Subcutaneous abdominal adipose tissue (tissue), 5 donors: ENCODE data around the gene OSBPL7.

Experiments used
- H3K27ac ChIP-seq: one replicate; pipeline ENCODE4 v1.7.0; 2013; ENCODE audit warnings: low read depth, mild to moderate bottlenecking, inconsistent platforms, low read length, moderate library complexity
- H3K27me3 ChIP-seq, 5 donors: one replicate each; pipeline ENCODE4 v1.7.0; 2013; ENCODE audit warnings: low read length in 5 of 5, inconsistent platforms in 1 of 5; ENCODE audit not compliant: control insufficient read depth in 5 of 5, insufficient read depth in 4 of 5
- H3K36me3 ChIP-seq, 5 donors: one replicate each; pipeline ENCODE4 v1.7.0; 2013; ENCODE audit warnings: low read length in 5 of 5; ENCODE audit not compliant: control insufficient read depth in 5 of 5, insufficient read depth in 5 of 5
- H3K4me1 ChIP-seq, 5 donors: one replicate each; pipeline ENCODE4 v1.7.0; 2013; ENCODE audit warnings: low read length in 5 of 5, mild to moderate bottlenecking in 3 of 5, moderate library complexity in 1 of 5; ENCODE audit not compliant: control insufficient read depth in 5 of 5, insufficient read depth in 5 of 5
- H3K4me3 ChIP-seq, 5 donors: one replicate each; pipeline ENCODE4 v1.7.0; 2013; ENCODE audit warnings: low read length in 5 of 5, low read depth in 1 of 5
- H3K9ac ChIP-seq, 5 donors: one replicate each; pipeline ENCODE4 v1.7.0; 2013; ENCODE audit warnings: low read length in 5 of 5, mild to moderate bottlenecking in 4 of 5, moderate library complexity in 3 of 5
- H3K9me3 ChIP-seq, 5 donors: one replicate each; pipeline ENCODE4 v1.7.0; 2013; ENCODE audit warnings: low read length in 5 of 5; ENCODE audit not compliant: control insufficient read depth in 5 of 5
- donor health status: healthy.
- donor health status: healthy.
- donor health status: healthy.
- donor health status: healthy.
- donor health status: healthy.

Gene OSBPL7

DNA sequence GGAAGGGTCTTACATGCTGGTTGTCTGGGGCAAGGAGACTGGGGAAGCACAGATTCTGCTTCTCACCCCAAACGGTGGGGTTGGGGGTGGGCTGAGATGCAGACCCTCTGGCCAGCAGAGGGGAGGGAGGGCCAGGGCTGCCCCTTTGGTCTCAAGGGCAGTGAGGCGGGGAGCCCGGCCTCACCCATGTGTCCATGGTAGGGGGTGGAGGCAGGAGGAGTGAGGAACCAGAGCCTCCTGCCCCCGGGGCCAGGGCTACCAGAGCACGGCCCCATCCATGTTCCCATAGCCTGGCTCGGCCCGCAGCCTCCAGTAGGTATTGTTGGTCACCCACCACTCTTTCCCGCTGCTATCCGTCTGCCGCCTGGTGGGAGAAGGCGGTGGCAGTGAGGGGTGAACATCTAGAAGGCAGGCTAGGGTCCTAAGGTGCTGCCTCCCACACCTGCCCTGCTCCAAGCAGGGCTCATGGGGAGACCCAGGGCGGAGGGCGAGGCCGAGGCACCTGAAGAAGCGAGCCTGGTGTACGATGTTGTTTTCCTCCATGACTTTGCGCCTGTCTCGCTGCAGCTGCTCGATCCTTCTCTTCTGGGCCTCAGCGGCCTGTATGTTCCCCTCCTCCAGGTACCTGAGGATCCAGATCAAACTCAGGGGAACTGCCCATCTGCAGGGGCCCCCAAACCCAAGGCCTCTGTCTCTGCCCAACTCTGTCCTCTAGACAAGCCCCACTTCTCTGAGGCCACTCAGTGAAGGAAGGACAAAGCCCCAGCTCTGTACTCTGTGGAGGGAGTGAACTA is 13.4 kb downstream of the OSBPL7 start:
- Histone ChIP-seq H3K27me3 (peaks cover 0 to 2% (median 0%) of the 10 kb centered on the region in 5 donors), H3K36me3 (peaks cover 0 to 61% (median 35%) of the 10 kb centered on the region in 5 donors), H3K9me3 (no peaks in the 10 kb centered on the region), H3K27ac (no peak overlapping the region), H3K4me3 (no peak overlapping the region), H3K4me1 (peaks cover 0 to 12% (median 5%) of the 10 kb centered on the region in 5 donors), H3K9ac (no peak overlapping the region)

- H3K36me3 ChIP-seq, result peaks cover 0 to 53% (median 28%) of the 10 kb centered on the region in 5 donors
Observed at GRCh38 chr17:47807421-47807820, 14.2 kb downstream of the OSBPL7 start.

DNA sequence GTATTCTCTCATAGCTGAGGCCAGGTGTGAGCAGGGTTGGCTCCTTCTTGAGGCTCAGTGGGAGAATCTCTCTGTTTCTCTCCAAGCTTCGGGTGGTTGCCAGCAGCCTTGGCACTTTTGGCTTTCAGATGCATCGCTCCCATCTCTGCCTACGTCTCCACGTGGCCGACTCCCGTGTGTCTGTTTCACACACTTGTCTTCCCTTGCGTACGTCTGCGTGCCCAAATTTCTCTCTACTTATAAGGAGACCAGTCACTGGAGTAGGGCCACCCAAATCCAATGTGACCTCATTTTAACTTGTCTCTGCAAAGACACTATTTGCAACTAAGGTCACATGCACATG is 14.7 kb downstream of the OSBPL7 start:
- Histone ChIP-seq H3K27ac (no peak overlapping the region), H3K9ac (no peak overlapping the region)

More at GRCh38 chr17:47807421-47807820, 14.2 kb downstream of the OSBPL7 start:
- no peaks in the 10 kb centered on the region for H3K9me3 ChIP-seq
- H3K4me3 ChIP-seq, result no peak overlapping the region
- peaks cover 0 to 12% (median 5%) of the 10 kb centered on the region in 5 donors for H3K4me1 ChIP-seq
- H3K27ac ChIP-seq, result no peak overlapping the region
- H3K9ac ChIP-seq, result no peak overlapping the region
- peaks cover 0 to 4% (median 0%) of the 10 kb centered on the region in 5 donors for H3K27me3 ChIP-seq

DNA sequence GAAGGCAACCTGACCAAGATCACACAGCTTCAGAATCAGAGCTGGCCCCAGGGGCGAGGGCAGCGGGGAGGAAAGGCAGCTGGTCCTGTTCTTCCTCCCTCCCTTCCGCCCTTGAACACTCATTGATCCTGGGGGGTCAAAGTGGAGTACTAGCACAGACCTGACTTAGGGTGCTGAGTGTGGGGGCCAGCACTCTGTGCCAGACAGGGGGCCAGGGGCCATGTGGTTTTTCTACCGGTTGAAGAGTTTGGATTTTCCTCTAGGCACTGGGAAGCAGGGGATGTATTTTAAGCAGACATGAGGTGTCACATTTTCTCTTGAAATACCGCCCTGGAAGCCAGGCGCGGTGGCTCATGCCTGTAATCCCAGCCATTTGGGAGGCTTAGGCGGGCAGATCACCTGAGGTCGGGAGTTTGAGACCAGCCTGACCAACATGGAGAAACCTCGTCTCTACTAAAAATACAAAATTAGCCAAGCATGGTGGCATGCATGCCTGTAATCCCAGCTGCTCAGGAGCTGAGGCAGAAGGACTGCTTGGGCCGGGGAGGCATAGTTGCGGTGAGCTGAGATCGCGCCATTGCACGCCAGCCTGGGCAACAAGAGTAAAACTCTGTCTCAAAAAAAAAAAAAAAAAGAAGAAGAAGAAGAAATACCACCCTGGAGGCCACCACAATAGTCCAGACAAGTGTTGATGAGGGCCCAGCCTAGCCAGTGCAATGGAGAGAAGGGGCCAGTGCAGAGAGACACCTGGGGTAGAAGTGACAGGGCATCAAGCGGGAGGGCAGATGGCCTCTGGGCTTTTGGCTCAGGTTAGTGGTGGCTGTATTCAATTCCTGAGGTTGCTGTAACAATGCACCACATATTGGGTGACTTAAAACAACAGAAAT is 15.3 kb downstream of the OSBPL7 start:
- Histone ChIP-seq H3K4me1 (peaks cover 0 to 7% (median 5%) of the 10 kb centered on the region in 5 donors), H3K4me3 (no peak overlapping the region), H3K36me3 (peaks cover 0 to 45% (median 28%) of the 10 kb centered on the region in 5 donors), H3K27ac (no peak overlapping the region), H3K9me3 (no peaks in the 10 kb centered on the region), H3K27me3 (peaks cover 0 to 8% (median 0%) of the 10 kb centered on the region in 5 donors), H3K9ac (no peak overlapping the region)

More for the DNA sequence above, 14.7 kb downstream of the OSBPL7 start:
- peaks cover 0 to 12% (median 5%) of the 10 kb centered on the region in 5 donors for H3K4me1 ChIP-seq
- H3K36me3 ChIP-seq, result peaks cover 0 to 48% (median 28%) of the 10 kb centered on the region in 5 donors
- no peak overlapping the region for H3K4me3 ChIP-seq
- no peaks in the 10 kb centered on the region for H3K9me3 ChIP-seq
- H3K27me3 ChIP-seq, result peaks cover 0 to 4% (median 0%) of the 10 kb centered on the region in 5 donors

DNA sequence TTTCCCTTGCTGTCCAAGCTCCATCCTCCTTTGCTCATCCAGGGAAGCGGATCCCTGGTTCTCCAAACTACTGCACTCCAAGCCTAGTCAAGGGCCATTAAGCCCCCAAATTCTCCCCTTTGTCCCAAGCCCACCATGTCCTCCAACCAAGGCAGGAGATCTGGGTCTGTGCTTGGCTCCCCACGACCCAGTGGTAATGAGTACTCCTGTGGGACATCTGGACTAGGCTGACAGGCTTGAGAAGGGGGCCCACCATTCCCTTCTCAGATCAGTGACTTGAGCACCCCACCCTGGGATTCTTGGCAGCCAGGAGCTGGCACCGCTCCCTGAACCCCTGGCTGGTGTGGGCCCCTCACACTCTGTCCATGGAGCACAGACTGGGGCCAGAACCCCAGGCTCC is 17.1 kb downstream of the OSBPL7 start:
- no peak overlapping the region for H3K9ac ChIP-seq
- H3K27ac ChIP-seq, result no peak overlapping the region
- no peaks in the 10 kb centered on the region for H3K9me3 ChIP-seq
- H3K36me3 ChIP-seq, result peaks cover 0 to 29% (median 20%) of the 10 kb centered on the region in 5 donors
- H3K4me1 ChIP-seq, result no peaks in the 10 kb centered on the region
- peaks cover 0 to 9% (median 0%) of the 10 kb centered on the region in 5 donors for H3K27me3 ChIP-seq
- no peak overlapping the region for H3K4me3 ChIP-seq

DNA sequence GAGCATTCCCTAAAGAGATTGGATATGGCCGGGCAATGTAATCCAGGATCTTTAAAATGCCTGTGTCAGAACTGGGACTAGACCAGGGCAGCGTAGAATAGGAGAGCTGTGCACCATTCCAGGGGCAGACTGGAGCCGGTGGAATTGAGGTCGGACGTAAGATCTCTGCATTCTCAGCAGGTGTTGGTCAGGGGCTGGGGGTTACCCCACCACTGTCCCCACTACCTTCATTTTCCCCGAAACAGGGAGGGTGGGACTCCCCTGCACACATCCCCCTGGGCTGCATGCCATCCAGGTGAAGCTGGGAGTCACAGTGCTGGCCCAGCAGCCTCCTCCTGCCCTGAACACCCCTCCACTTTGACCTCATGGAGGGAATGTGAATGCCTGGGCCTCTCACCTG is 17.8 kb downstream of the OSBPL7 start:
- no peak overlapping the region for H3K27ac ChIP-seq
- peaks cover 0 to 22% (median 13%) of the 10 kb centered on the region in 5 donors for H3K36me3 ChIP-seq
- peaks cover 0 to 9% (median 0%) of the 10 kb centered on the region in 5 donors for H3K27me3 ChIP-seq
- H3K4me1 ChIP-seq, result no peaks in the 10 kb centered on the region
- H3K9ac ChIP-seq, result no peak overlapping the region
- no peaks in the 10 kb centered on the region for H3K9me3 ChIP-seq
- no peak overlapping the region for H3K4me3 ChIP-seq

- Histone ChIP-seq H3K9ac (no peak overlapping the region), H3K4me3 (no peak overlapping the region), H3K27me3 (peaks cover 0 to 9% (median 0%) of the 10 kb centered on the region in 5 donors), H3K9me3 (no peaks in the 10 kb centered on the region), H3K4me1 (no peaks in the 10 kb centered on the region), H3K36me3 (peaks cover 0 to 16% (median 9%) of the 10 kb centered on the region in 5 donors), H3K27ac (no peak overlapping the region)
Observed at GRCh38 chr17:47803201-47803600, 18.4 kb downstream of the OSBPL7 start.

GRCh38 chr17:47802341-47803022 is 19.1 kb downstream of the OSBPL7 start:
- no peaks in the 10 kb centered on the region for H3K4me1 ChIP-seq
- no peak overlapping the region for H3K27ac ChIP-seq
- peaks cover 0 to 9% (median 2%) of the 10 kb centered on the region in 5 donors for H3K36me3 ChIP-seq
- H3K9me3 ChIP-seq, result no peaks in the 10 kb centered on the region
- peaks cover 0 to 9% (median 0%) of the 10 kb centered on the region in 5 donors for H3K27me3 ChIP-seq
- no peak overlapping the region for H3K9ac ChIP-seq
- no peak overlapping the region for H3K4me3 ChIP-seq

- Histone ChIP-seq H3K4me3 (no peak overlapping the region), H3K4me1 (no peaks in the 10 kb centered on the region), H3K9me3 (no peaks in the 10 kb centered on the region), H3K36me3 (peaks cover 0 to 4% (median 2%) of the 10 kb centered on the region in 5 donors), H3K27ac (no peak overlapping the region), H3K27me3 (peaks cover 0 to 9% (median 0%) of the 10 kb centered on the region in 5 donors), H3K9ac (no peak overlapping the region)
Observed at GRCh38 chr17:47801906-47802305, 19.7 kb downstream of the OSBPL7 start.
